ENCODE data around the gene PRKCZ.

PRKCZ gene

DNA sequence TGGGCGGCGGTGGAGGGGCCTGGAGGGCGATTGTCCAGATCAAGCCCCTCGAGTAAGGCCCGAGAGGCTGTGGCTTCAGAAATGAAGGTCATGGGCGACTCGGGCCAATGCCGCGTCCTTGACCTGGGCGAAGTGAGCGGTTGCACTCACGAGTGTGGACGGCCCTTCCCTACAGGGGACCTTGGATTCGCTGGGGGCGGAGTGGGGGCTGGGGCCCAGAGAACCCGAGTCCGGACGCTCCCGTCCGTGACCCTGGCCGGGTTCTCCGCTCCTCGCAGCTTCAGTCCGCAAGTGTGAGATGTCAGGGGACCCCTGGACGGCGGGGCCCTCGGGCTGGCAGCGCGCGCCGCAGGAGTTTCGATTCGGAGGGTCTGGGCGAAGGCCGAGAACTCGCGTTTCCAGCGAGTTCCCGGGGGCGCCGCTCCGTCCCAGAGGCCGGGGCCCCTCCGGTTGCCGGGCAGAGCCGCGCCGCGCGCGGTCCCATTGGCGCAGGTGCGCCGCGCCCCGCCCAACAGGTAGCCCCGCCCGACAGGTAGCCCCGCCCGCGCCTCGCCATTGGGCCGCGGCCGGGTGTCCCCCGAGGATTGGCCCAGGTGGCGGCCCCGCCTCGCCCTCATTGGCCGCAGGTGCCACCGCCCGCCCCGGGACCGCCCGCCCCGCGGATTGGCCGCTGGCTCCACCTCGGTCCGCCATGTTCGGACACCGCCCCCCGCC lies at the start of gene PRKCZ:
TSS of gene PRKCZ (plus strand) at position 694 of the 714 bp plus-strand sequence. CDS start 220 bp downstream, outside the sequence.
- peak within 1 kb of the TSS; percentile 34 for H3K4me3 ChIP-seq (ENCODE audit: low read depth, low read length)
- peak; percentile 7 for DNase-seq (ENCODE audit: low read depth)
- TF ChIP-seq, protein P1, sequence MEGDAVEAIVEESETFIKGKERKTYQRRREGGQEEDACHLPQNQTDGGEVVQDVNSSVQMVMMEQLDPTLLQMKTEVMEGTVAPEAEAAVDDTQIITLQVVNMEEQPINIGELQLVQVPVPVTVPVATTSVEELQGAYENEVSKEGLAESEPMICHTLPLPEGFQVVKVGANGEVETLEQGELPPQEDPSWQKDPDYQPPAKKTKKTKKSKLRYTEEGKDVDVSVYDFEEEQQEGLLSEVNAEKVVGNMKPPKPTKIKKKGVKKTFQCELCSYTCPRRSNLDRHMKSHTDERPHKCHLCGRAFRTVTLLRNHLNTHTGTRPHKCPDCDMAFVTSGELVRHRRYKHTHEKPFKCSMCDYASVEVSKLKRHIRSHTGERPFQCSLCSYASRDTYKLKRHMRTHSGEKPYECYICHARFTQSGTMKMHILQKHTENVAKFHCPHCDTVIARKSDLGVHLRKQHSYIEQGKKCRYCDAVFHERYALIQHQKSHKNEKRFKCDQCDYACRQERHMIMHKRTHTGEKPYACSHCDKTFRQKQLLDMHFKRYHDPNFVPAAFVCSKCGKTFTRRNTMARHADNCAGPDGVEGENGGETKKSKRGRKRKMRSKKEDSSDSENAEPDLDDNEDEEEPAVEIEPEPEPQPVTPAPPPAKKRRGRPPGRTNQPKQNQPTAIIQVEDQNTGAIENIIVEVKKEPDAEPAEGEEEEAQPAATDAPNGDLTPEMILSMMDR (conservative IDR thresholded peaks at IDR 0.05; ENCODE audit: low read depth, low read length), result no peak

DNA sequence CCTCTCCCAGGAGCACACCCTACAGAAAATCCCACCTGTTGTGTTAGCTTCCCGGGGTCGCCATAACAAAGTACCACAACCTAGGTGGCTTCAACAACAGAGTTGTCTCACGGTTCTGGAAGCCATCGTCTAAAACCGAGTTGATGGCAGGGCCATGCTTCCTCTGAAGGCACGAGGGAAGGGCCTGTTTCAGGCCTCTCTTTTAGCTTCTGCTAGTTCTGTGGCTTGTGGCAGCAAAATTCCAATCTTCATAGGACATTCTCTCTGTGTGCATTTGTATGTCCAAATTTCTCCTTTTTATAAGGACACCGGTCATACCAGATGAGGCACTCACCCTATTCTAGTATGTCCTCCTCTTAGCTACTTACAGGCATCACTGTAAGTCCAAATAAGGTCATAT lies 49.8 kb upstream of the PRKCZ start:
- no peak for DNase-seq (ENCODE audit: low read depth)
- TF ChIP-seq, protein P1 (conservative IDR thresholded peaks at IDR 0.05; ENCODE audit: low read depth, low read length), result no peak
- H3K4me3 ChIP-seq (ENCODE audit: low read depth, low read length), result no peak overlapping the region

DNA sequence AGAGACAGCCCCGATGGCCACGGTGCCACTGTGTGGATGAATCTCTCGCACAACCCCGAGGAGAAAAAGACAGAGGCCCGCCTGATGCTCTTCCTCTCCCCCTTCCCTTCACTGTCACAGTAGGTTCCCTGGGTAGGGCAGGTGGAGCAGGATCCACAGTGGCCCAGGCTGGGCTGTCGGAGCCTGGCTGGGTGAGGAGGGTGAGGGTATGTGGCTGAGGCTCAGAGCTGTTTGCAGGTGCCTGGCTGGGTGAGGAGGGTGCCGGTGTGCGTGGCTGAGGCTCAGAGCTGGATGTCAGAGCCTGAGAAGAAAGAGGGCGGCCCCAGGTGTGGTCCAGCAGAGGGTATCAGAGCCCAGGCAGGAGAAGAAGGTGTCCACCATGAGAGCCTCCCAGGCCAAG lies 49.4 kb upstream of the PRKCZ start:
- H3K4me3 ChIP-seq (ENCODE audit: low read depth, low read length), result no peak overlapping the region
- DNase-seq (ENCODE audit: low read depth), result no peak
- TF ChIP-seq, protein P1 (conservative IDR thresholded peaks at IDR 0.05; ENCODE audit: low read depth, low read length), result no peak

DNA sequence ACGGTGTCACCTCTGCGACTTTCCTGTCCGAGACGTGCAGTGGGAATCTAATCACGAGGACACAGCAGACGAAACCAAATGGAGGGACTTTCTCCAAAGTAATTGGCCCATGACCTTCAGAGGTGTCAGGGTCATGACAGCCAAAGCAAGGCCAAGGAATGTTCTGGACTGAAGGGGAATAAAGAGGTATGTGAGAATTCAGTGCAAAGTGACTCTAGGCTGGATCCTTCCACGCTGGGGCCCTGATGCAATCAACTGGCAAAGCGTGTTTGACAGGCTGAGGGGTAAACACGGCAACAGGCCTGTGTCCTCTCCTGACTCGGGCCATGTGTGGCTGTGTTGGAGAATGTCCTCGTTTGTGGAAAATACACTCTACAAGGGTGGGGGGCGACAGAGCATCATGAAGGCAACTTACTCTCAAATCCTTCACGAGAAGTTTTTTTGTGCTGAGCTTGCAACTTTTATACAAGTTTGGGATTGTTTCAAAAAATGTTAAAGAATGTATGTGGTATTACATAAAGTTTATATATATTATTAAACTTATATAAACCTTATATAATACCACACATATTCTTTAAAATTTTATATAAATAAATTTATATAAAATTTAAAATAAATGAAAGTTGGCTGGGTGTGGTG lies 48.3 kb upstream of the PRKCZ start:
- TF ChIP-seq, protein P1 (conservative IDR thresholded peaks at IDR 0.05; ENCODE audit: low read depth, low read length), result no peak
- H3K4me3 ChIP-seq (ENCODE audit: low read depth, low read length), result no peak overlapping the region
- no peak for DNase-seq (ENCODE audit: low read depth)

DNA sequence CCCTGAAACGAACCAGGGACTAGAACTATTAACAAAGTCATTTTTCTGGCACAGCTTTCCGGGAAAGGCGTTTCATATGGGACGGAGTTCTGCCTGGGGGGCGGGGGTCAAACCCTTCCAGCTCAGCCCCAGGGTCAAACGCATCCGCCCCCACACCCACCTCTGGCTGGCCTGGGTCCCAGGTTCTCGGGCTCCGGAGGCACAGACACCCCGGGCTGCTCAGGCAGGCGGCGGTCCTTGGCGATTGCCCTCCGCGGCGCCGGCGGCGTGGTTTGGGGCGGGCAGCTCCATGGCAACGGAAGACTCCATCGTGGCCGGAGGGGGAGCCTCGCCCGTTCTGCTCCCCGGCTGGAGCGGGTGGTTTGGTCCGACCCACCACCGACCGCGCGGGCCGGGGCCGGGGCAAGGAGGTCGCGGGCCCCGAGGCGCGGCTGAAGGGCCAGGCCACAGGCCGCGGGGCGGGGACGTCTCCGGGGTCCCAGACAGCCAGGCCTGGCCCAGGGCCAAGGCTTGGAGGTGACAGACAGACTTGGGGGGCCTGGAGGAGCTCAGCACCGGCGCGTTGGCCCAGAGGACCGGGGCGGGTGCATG lies 46.6 kb upstream of the PRKCZ start, which contains the start of gene CFAP74:
TSS of gene CFAP74 (minus strand) at position 246 of the 591 bp plus-strand sequence. CDS start 12,830 bp downstream, outside the sequence.
- DNase-seq (ENCODE audit: low read depth), result peak; percentile 60
- TF ChIP-seq, protein P1 (conservative IDR thresholded peaks at IDR 0.05; ENCODE audit: low read depth, low read length), result no peak
- peak within 1 kb of the TSS; percentile 37 for H3K4me3 ChIP-seq (ENCODE audit: low read depth, low read length)

DNA sequence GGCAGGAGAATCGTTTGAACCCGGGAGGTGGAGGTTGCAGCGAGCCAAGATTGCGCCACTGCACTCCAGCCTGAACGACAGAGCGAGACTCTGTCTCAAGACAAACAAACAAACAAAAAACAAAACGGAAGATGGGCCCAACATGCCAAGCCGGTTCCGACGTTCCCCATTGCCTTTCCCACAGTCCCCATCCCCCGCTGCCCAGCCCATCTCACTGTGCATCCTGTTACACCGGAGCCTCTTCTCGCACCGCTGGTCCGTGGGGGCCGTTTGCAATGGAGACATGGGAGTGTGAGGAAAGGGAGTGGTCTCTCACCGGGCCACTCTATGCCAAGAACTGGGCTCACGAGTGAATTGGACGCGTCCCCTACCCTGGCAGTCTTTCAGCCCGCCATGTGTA lies 45.4 kb upstream of the PRKCZ start:
- no peak overlapping the region for H3K4me3 ChIP-seq (ENCODE audit: low read depth, low read length)
- no peak for DNase-seq (ENCODE audit: low read depth)
- TF ChIP-seq, protein P1 (conservative IDR thresholded peaks at IDR 0.05; ENCODE audit: low read depth, low read length), result no peak

All from choroid plexus epithelial cell (primary cell).